OCI-LY1 (cell line): ENCODE measurements around the gene S100A9.

Source experiments
- H2AFZ ChIP-seq: fragments of 200-600 bp; sonication (generic), shearing (Covaris generic); 2 replicates; pipeline ENCODE4 v1.6.0; 2014; ENCODE audit warnings: antibody characterized with exemption, mild to moderate bottlenecking, low read length
- H3F3A ChIP-seq: fragments of 200-600 bp; sonication (generic), shearing (Covaris generic); 2 replicates; pipeline ENCODE4 v1.6.0; 2014; ENCODE audit warnings: mild to moderate bottlenecking, antibody characterized with exemption, low read length, moderate library complexity; ENCODE audit not compliant: insufficient read depth
- H3K27ac ChIP-seq: fragments of 200-600 bp; sonication (generic); 2 replicates; pipeline ENCODE4 v1.5.1; 2014; ENCODE audit warnings: low read length, mixed run types, mild to moderate bottlenecking, low read depth; ENCODE audit not compliant: poor library complexity, severe bottlenecking
- H3K27me3 ChIP-seq: fragments of 200-600 bp; sonication (generic); 2 replicates; pipeline ENCODE4 v1.6.0; 2014; ENCODE audit warnings: antibody characterized with exemption, mild to moderate bottlenecking, low read length, moderate library complexity; ENCODE audit not compliant: insufficient read depth
- H3K36me3 ChIP-seq: fragments of 200-600 bp; sonication (generic); 2 replicates; pipeline ENCODE4 v1.6.1; 2014; ENCODE audit warnings: mild to moderate bottlenecking, antibody characterized with exemption, low read length, moderate library complexity, mixed read lengths; ENCODE audit not compliant: insufficient read depth
- H3K4me1 ChIP-seq: fragments of 200-600 bp; sonication (generic); 2 replicates; pipeline ENCODE4 v1.5.1; 2014; ENCODE audit warnings: mild to moderate bottlenecking, low read length, moderate library complexity; ENCODE audit not compliant: insufficient read depth, severe bottlenecking
- H3K4me2 ChIP-seq: fragments of 200-600 bp; sonication (generic), shearing (Covaris generic); 2 replicates; pipeline ENCODE4 v1.6.1; 2014; ENCODE audit warnings: low read length
- H3K4me3 ChIP-seq: fragments of 200-600 bp; sonication (generic); 2 replicates; pipeline ENCODE4 v1.5.1; 2014; ENCODE audit warnings: low read length, low read depth, mild to moderate bottlenecking, mixed read lengths; ENCODE audit not compliant: poor library complexity, severe bottlenecking
- H3K79me2 ChIP-seq: fragments of 200-600 bp; shearing (Covaris generic); 2 replicates; pipeline ENCODE4 v1.6.1; 2016; ENCODE audit warnings: mixed run types, low read length, mixed read lengths; ENCODE audit not compliant: insufficient read depth
- H3K9ac ChIP-seq: fragments of 200-600 bp; sonication (generic), shearing (Covaris generic); 2 replicates; pipeline ENCODE4 v1.6.1; 2014; ENCODE audit warnings: mild to moderate bottlenecking, low read length, mixed read lengths
- H3K9me2 ChIP-seq: fragments of 200-600 bp; sonication (generic), shearing (Covaris generic); 2 replicates; pipeline ENCODE4 v1.6.1; 2014; ENCODE audit warnings: low read depth, mild to moderate bottlenecking, low read length, mixed read lengths
- H3K9me3 ChIP-seq: fragments of 200-600 bp; shearing (Covaris generic); 2 replicates; pipeline ENCODE4 v1.6.1; 2014; ENCODE audit warnings: low read length, mixed read lengths
- H4K20me1 ChIP-seq: fragments of 200-600 bp; sonication (generic), shearing (Covaris generic); 2 replicates; pipeline ENCODE4 v1.6.0; 2016; ENCODE audit warnings: mild to moderate bottlenecking, low read length; ENCODE audit not compliant: insufficient read depth
- CTCF ChIP-seq: fragments of 200-600 bp; sonication (generic), shearing (Covaris generic); IDR thresholded peaks from 2 replicates; pipeline ENCODE4 v1.5.1; 2017; ENCODE audit warnings: mild to moderate bottlenecking, antibody characterized with exemption, low read length, moderate library complexity, mixed read lengths
- EZH2 ChIP-seq: fragments of 200-600 bp; sonication (generic), shearing (Covaris generic); IDR thresholded peaks from 2 replicates; pipeline ENCODE4 v1.8.0; 2017; ENCODE audit warnings: borderline replicate concordance, mixed run types, mild to moderate bottlenecking, antibody characterized with exemption, low read length, moderate library complexity, mixed read lengths

S100A9 gene

DNA sequence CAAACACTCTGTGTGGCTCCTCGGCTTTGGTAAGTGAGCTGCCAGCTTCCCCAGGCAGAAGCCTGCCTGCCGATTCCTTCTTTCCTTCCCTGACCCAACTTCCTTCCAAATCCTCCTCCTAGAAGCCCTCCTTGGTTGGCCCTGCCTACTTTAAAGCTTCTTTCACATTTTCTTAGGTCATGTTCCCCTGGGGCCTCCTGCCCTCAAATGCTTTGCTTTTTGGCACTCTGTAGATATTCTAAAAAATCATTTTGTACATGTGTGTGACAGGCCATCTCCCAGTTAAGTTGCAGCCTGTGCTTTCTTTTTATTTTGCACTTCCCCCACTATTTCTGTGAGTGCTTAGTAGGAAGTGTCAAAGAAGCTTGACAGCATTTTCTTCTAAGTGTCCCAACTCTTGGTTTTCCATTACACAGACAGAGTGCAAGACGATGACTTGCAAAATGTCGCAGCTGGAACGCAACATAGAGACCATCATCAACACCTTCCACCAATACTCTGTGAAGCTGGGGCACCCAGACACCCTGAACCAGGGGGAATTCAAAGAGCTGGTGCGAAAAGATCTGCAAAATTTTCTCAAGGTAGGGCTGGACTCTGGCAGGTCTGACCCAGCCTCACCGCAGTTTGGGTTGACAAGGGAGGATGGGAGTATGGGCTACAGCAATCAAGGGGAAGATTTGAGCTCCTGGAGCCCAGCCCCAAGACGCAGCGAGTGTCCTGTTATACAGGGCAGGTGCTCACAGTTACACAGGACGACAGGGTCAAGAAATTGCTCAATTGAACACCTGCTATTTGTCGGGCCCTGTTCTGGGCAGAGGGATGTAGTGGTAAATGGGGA lies at the start of gene S100A9:
S100A9 (plus strand) TSS at position 2 of the 838 bp plus-strand sequence; CDS start at position 432, 430 bp downstream.
- no peak within 1 kb of the TSS for H3K9ac ChIP-seq

DNA sequence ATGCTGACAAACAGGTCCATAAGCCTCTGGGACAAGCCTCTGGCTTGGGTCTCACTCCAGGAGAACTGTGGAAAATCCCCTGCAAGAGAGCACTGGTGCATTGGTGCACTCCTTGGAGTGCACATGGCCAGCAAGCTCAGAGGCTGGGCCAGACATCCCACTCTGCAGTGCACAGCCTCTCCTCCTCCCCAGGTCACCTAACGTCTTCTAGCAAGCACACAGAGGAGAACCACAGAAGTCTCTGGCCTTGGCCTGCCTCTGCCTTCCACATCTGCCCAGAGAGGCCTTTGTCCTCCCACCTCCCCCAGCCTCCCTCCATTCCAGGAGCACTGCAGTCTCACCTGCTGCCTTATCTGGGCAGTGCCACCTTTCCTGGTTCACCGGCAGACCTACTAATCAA lies 49.1 kb upstream of the S100A9 start:
- Histone ChIP-seq H3K27me3 (no peaks in the 10 kb centered on the region), H3K79me2 (no peaks in the 10 kb centered on the region), H3K27ac (no peak overlapping the region), H3K9me3 (no peaks in the 10 kb centered on the region), H3K36me3 (no peaks in the 10 kb centered on the region), H3K4me1 (no peaks in the 10 kb centered on the region), H3K4me2 (no peak overlapping the region), H3K4me3 (no peak overlapping the region), H3K9me2 (no peaks in the 10 kb centered on the region), H3F3A (no peaks in the 10 kb centered on the region), H3K9ac (no peak overlapping the region), H2AFZ (no peak overlapping the region), H4K20me1 (no peaks in the 10 kb centered on the region)
- no peak for TF ChIP-seq EZH2
- no peak for TF ChIP-seq CTCF

More for the DNA sequence above, at the start of gene S100A9:
- Histone ChIP-seq H3K9me3 (no peaks in the 10 kb centered on the region), H3K27me3 (no peaks in the 10 kb centered on the region), H3K36me3 (no peaks in the 10 kb centered on the region), H3K4me3 (no peak within 1 kb of the TSS), H3K27ac (no peak within 1 kb of the TSS), H3K4me2 (no peak within 1 kb of the TSS), H3F3A (no peaks in the 10 kb centered on the region), H3K79me2 (no peaks in the 10 kb centered on the region), H4K20me1 (no peaks in the 10 kb centered on the region), H3K4me1 (no peaks in the 10 kb centered on the region), H3K9me2 (no peaks in the 10 kb centered on the region), H2AFZ (no peak within 1 kb of the TSS)
- TF ChIP-seq CTCF: no peak
- no peak for TF ChIP-seq EZH2

GRCh38 chr1:153309441-153309840 lies 48.2 kb upstream of the S100A9 start:
- Histone ChIP-seq H3K9ac (no peak overlapping the region), H3K27ac (no peak overlapping the region), H3K4me1 (no peaks in the 10 kb centered on the region), H4K20me1 (no peaks in the 10 kb centered on the region), H3K36me3 (no peaks in the 10 kb centered on the region), H3K9me3 (no peaks in the 10 kb centered on the region), H2AFZ (no peak overlapping the region), H3K27me3 (no peaks in the 10 kb centered on the region), H3K4me3 (no peak overlapping the region), H3K4me2 (no peak overlapping the region), H3K9me2 (no peaks in the 10 kb centered on the region), H3F3A (no peaks in the 10 kb centered on the region), H3K79me2 (no peaks in the 10 kb centered on the region)
- no peak for TF ChIP-seq EZH2
- TF ChIP-seq CTCF: no peak
